HepG2 (cell line): ENCODE data around the gene DOLK. TPM values are rescaled to one million over a fixed set of nuclear protein-coding genes. Genes with fewer than 3 reads are reported as not detected.

Source experiments
- ATAC-seq: fragments of 200-7000 bp; cut with Tn5 transposase; 3 replicates; pipeline ENCODE4 v1.9.1; 2020; ENCODE audit warnings: mild to moderate bottlenecking, moderate library complexity
- BruUV-seq: library from RNA; stranded (reverse); fragments of 400-500 nt; replicated peaks from 2 replicates; lab custom pipeline; 2021; lab: Mats Ljungman, UMichigan
- CTCF ChIA-PET: fragments of 300-600 bp; formaldehyde crosslinking; extraction: SDS; loops from one replicate; lab custom pipeline; 2021; ENCODE audit warnings: low total read pairs, inconsistent platforms, low intra/inter-chr PET ratio; lab: Yijun Ruan, JAX
- POLR2A ChIA-PET: fragments of 350-600 bp; sonication (Branson Sonifier 250); formaldehyde crosslinking; loops from one replicate; lab custom pipeline; 2020; ENCODE audit warnings: antibody characterized with exemption, inconsistent platforms; lab: Yijun Ruan, JAX
- DNase-seq: peaks from one replicate; pipeline ENCODE4 v3.0.0-alpha.2; 2015; ENCODE audit warnings: low spot score
- FAIRE-seq: peaks from 3 replicates; lab custom pipeline; 2011; peaks lifted over from hg19 to GRCh38; lab: Jason Lieb, UNC
- H2AFZ ChIP-seq: one replicate; pipeline ENCODE4 v1.6.1; 2011; ENCODE audit warnings: low read length, inconsistent platforms
- H3K27ac ChIP-seq: fragments of 300-600 bp; 3 replicates; pipeline ENCODE4 v1.8.0; 2011; ENCODE audit warnings: mixed run types, mild to moderate bottlenecking, mixed read lengths, low read length, inconsistent platforms; ENCODE audit not compliant: insufficient read depth; ENCODE audit errors: extremely low read length
- H3K27me3 ChIP-seq, 2 experiments: fragments of 200-600 bp in 1 of 2; 2 replicates in 1 of 2; 3 replicates in 1 of 2; pipeline versions ENCODE4 v1.6.0 to v1.8.0; 2011; ENCODE audit warnings: low read length in 2 of 2, mild to moderate bottlenecking in 2 of 2, moderate library complexity in 2 of 2, inconsistent platforms in 1 of 2; ENCODE audit not compliant: insufficient read depth in 2 of 2, control insufficient read depth in 1 of 2
- H3K36me3 ChIP-seq, 2 experiments: fragments of 200-600 bp in 1 of 2; replicated peaks in 1 of 2; 2 replicates in 1 of 2; 3 replicates in 1 of 2; pipeline versions ENCODE4 v1.5.1 to v1.8.0; 2011; ENCODE audit warnings: low read length in 2 of 2, inconsistent platforms in 1 of 2; ENCODE audit not compliant: insufficient read depth in 2 of 2, control insufficient read depth in 1 of 2
- H3K4me1 ChIP-seq: 2 replicates; pipeline ENCODE4 v1.5.1; 2012; ENCODE audit warnings: low read length, inconsistent platforms; ENCODE audit not compliant: insufficient read depth
- H3K4me2 ChIP-seq: 2 replicates; pipeline ENCODE4 v1.6.0; 2011; ENCODE audit warnings: low read depth, low read length, inconsistent platforms
- H3K4me3 ChIP-seq, 3 experiments: fragments of 200-600 bp in 1 of 3; sonication (generic), shearing (Covaris generic) in 1 of 3; replicated peaks in 1 of 3; 2 replicates each; pipeline ENCODE4 v1.5.1; 2011 to 2016; ENCODE audit warnings: low read length in 3 of 3, inconsistent platforms in 2 of 3, low read depth in 2 of 3, mild to moderate bottlenecking in 2 of 3, control low read depth in 1 of 3, mixed read lengths in 1 of 3; ENCODE audit not compliant: insufficient read depth in 1 of 3
- H3K79me2 ChIP-seq: one replicate; pipeline ENCODE4 v1.6.1; 2011; ENCODE audit warnings: low read length, inconsistent platforms; ENCODE audit not compliant: insufficient read depth
- H3K9ac ChIP-seq: 2 replicates; pipeline ENCODE4 v1.6.0; 2011; ENCODE audit warnings: mild to moderate bottlenecking, low read depth, low read length, inconsistent platforms; ENCODE audit not compliant: insufficient read depth
- H3K9me3 ChIP-seq: 2 replicates; pipeline ENCODE4 v1.5.1; 2012; ENCODE audit warnings: mild to moderate bottlenecking, low read length
- H4K20me1 ChIP-seq: 2 replicates; pipeline ENCODE4 v1.6.0; 2011; ENCODE audit warnings: inconsistent platforms, mild to moderate bottlenecking, low read length, moderate library complexity; ENCODE audit not compliant: insufficient read depth
- BORCS8-MEF2B ChIP-seq: sonication (generic); formaldehyde crosslinking; IDR thresholded peaks from 2 replicates; pipeline ENCODE4 v1.8.0; 2022; ENCODE audit warnings: mild to moderate bottlenecking, missing genetic modification reagents
- DNMT3B ChIP-seq: conservative IDR thresholded peaks from 2 replicates; pipeline ENCODE4 v1.6.1; 2016; ENCODE audit warnings: missing biosample characterization, control low read depth
- ELF3 ChIP-seq: IDR thresholded peaks from 2 replicates; pipeline ENCODE4 v1.6.1; 2016; ENCODE audit warnings: missing genetic modification reagents, missing compliant biosample characterization
- ETV5 ChIP-seq: IDR thresholded peaks from 2 replicates; pipeline ENCODE4 v1.6.1; 2018; ENCODE audit warnings: missing biosample characterization, missing genetic modification reagents, inconsistent platforms, borderline replicate concordance
- HDAC2 ChIP-seq: sonication (generic); formaldehyde crosslinking; IDR thresholded peaks from 2 replicates; pipeline ENCODE4 v1.4.0; 2020; ENCODE audit warnings: missing genetic modification reagents
- LCORL ChIP-seq, 2 experiments: fragments of 450-650 bp in 1 of 2; sonication (generic) in 1 of 2; formaldehyde crosslinking in 1 of 2; IDR thresholded peaks; 2 replicates each; pipeline versions ENCODE4 v1.5.0 to v1.6.1; 2017 to 2020; ENCODE audit warnings: antibody characterized with exemption in 1 of 2, missing genetic modification reagents in 1 of 2
- MIER3 ChIP-seq: IDR thresholded peaks from 2 replicates; pipeline ENCODE4 v1.6.1; 2016; ENCODE audit warnings: missing compliant biosample characterization, borderline replicate concordance
- MXD4 ChIP-seq: IDR thresholded peaks from 2 replicates; pipeline ENCODE4 v1.6.1; 2016; ENCODE audit warnings: mild to moderate bottlenecking, missing biosample characterization, missing genetic modification reagents
- RXRB ChIP-seq: IDR thresholded peaks from 2 replicates; pipeline ENCODE4 v1.6.1; 2016; ENCODE audit warnings: borderline replicate concordance, missing genetic modification reagents, missing compliant biosample characterization
- SETDB1 ChIP-seq: sonication (generic); formaldehyde crosslinking; IDR thresholded peaks from 2 replicates; pipeline ENCODE4 v1.5.1; 2020; ENCODE audit warnings: missing genetic modification reagents, mild to moderate bottlenecking, borderline replicate concordance
- TBX2 ChIP-seq: sonication (generic); formaldehyde crosslinking; IDR thresholded peaks from 2 replicates; pipeline ENCODE4 v1.5.0; 2020; ENCODE audit warnings: missing genetic modification reagents, mild to moderate bottlenecking, borderline replicate concordance
- TFDP1 ChIP-seq: IDR thresholded peaks from 2 replicates; pipeline ENCODE4 v1.6.1; 2016; ENCODE audit warnings: missing compliant biosample characterization, missing genetic modification reagents, borderline replicate concordance
- ZBTB38 ChIP-seq: sonication (generic); formaldehyde crosslinking; IDR thresholded peaks from 2 replicates; pipeline ENCODE4 v1.5.1; 2020; ENCODE audit warnings: mild to moderate bottlenecking, missing genetic modification reagents
- ZBTB7A ChIP-seq: sonication (generic); formaldehyde crosslinking; IDR thresholded peaks from 2 replicates; pipeline ENCODE4 v1.8.0; 2022; ENCODE audit warnings: mild to moderate bottlenecking, missing genetic modification reagents
- ZC3H13 ChIP-seq: sonication (generic); formaldehyde crosslinking; IDR thresholded peaks from 2 replicates; pipeline ENCODE4 v1.8.1; 2023; ENCODE audit warnings: mild to moderate bottlenecking, missing genetic modification reagents, moderate library complexity
- ZNF10 ChIP-seq: sonication (generic); formaldehyde crosslinking; IDR thresholded peaks from 2 replicates; pipeline ENCODE4 v1.4.0; 2020; ENCODE audit warnings: mild to moderate bottlenecking, low read depth, missing genetic modification reagents, borderline replicate concordance
- ZNF615 ChIP-seq: sonication (generic); formaldehyde crosslinking; IDR thresholded peaks from 2 replicates; pipeline ENCODE4 v1.5.0; 2020; ENCODE audit warnings: mild to moderate bottlenecking, missing genetic modification reagents, borderline replicate concordance
- ZNF678 ChIP-seq: sonication (generic); formaldehyde crosslinking; IDR thresholded peaks from 2 replicates; pipeline ENCODE4 v1.4.0; 2020; ENCODE audit warnings: mild to moderate bottlenecking, missing genetic modification reagents
- WGBS: methylation state at CpG from one replicate; pipeline ENCODE4 v1.1.6; 2017; ENCODE audit warnings: low lambda C conversion rate; 5-methylcytosine and 5-hydroxymethylcytosine counted together
- in situ Hi-C: cut with HindIII; loops from 2 replicates; pipeline ENCODE4 v1.10.0; 2017; ENCODE audit warnings: low pct_unique_long_range_greater_than_20kb; ENCODE audit not compliant: extremely low pct_ligation_motif_present
- intact Hi-C: fragments of 100-400 bp; cut with micrococcal nuclease; formaldehyde crosslinking; loops from one replicate; pipeline ENCODE4 v1.10.0; 2022; ENCODE audit not compliant: unreplicated experiment
- polyA plus RNA-seq, 8 experiments: library from polyadenylated mRNA; depleted of rRNA in 3 of 8; stranded (reverse) in 7 of 8; unstranded in 1 of 8; fragments of >200 nt; fragmentation: Illumina TruSeq in 4 of 8; extraction: Trizol in 4 of 8; gene quantifications; 2 replicates each; pipeline versions ENCODE4 v1.2.1 to v1.2.3, GENCODE V29; 2011 to 2016; ENCODE audit warnings: low read depth in 4 of 8, missing spikeins in 1 of 8, mixed read lengths in 1 of 8; ENCODE audit not compliant: insufficient read depth in 1 of 8
- total RNA-seq, 5 experiments: library from RNA; depleted of rRNA; stranded (reverse); fragments of >200 nt; fragmentation: Illumina TruSeq; extraction: Trizol; gene quantifications; 2 replicates each; pipeline ENCODE4 v1.2.3, GENCODE V29; 2016; ENCODE audit warnings: low read depth in 1 of 5
- TF ChIP-seq, protein P1 (sequence below): IDR thresholded peaks from 2 replicates; pipeline ENCODE4 v1.4.0; 2020; ENCODE audit warnings: mild to moderate bottlenecking, missing genetic modification reagents
- TF ChIP-seq, protein P2 (sequence below): sonication (generic); formaldehyde crosslinking; IDR thresholded peaks from 2 replicates; pipeline ENCODE4 v1.4.0; 2020; ENCODE audit warnings: missing genetic modification reagents

Gene DOLK
- total and polyA plus RNA-seq, 2 of the 13 experiments (the other 11 are each of a cell fraction or from before 2014, with no cell fraction given), result 15.4 to 18.7 TPM

DNA sequence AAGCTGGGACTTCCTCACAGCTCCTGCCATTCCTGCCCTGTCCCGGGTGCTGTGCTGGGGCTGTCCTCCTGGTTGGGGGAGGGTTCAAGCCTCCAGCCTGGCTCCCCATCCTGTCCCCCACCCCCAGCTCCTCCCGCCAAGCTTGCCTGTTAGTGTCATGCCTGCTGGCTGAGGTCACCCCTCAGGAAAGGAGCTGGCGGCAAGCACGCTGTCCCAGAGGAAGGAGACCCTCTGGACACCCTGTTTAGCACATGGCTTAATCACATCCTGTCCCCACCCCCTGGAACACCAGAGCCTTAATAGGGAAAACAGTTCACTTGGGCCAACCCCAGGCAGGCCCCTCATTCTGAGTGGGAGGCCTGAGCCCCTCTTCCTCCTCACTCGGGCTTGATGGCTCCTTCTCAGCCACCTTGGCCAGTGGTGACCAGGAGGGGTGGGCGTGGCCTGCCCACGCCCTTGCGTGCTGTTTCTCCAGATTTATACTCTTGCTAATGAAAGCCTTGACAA, 35.8 kb downstream of the DOLK start:
- no peak for FAIRE-seq
- in situ Hi-C loops, result no loop called here
- POLR2A ChIA-PET, result interaction anchor here (0.6 to 2.8 kb wide), 3 partner anchors 11 to 35 kb away, joined by 3 to 14 read pairs (median 3); no protein-coding TSS in a partner anchor
- Histone ChIP-seq H3K9ac (peak overlapping the region; percentile 13; the same call in 1 of the 2 replicates), H3K27ac (peak overlapping the region; percentile 70), H3K4me3 (no peak overlapping the region), H2AFZ (no peak overlapping the region), H3K79me2 (peaks cover 9% of the 10 kb centered on the region), H3K4me2 (peak overlapping the region; percentile 30; the same call in 1 of the 2 replicates), H3K9me3 (no peaks in the 10 kb centered on the region), H3K4me1 (peaks cover 65% of the 10 kb centered on the region), H4K20me1 (no peaks in the 10 kb centered on the region), H3K36me3 (peaks cover 32 to 58% of the 10 kb centered on the region in 2 experiments), H3K27me3 (no peaks in the 10 kb centered on the region)
- ATAC-seq, result peak; percentile 15
- CTCF ChIA-PET, result no interaction called here
- intact Hi-C loops, result no loop called here
- BruUV-seq, result no TSS peak
- DNase-seq, result peak; percentile 80
- WGBS, result 78% methylated on average over 6 of the region's 8 CpGs
- TF ChIP-seq LCORL (IDR thresholded peaks at IDR 0.05) (no peak), LCORL (CRISPR knock-in tag; IDR thresholded peaks at IDR 0.05) (0 out of 2 replicates have a peak, but pooled peaks have one; percentile 58), ETV5 (peak; percentile 91), ZNF615 (CRISPR knock-in tag) (no peak), TFDP1 (CRISPR knock-in tag) (peak; percentile 26; the same call in 1 of the 2 replicates), MXD4 (CRISPR knock-in tag) (0 out of 2 replicates have a peak, but pooled peaks have one; percentile 13), HDAC2 (CRISPR knock-in tag) (peak; percentile 31; the same call in 1 of the 2 replicates), RXRB (CRISPR knock-in tag) (peak; percentile 53; the same call in 1 of the 2 replicates), SETDB1 (CRISPR knock-in tag) (no peak), BORCS8-MEF2B (CRISPR knock-in tag) (no peak), ZC3H13 (CRISPR knock-in tag) (0 out of 2 replicates have a peak, but pooled peaks have one; percentile 35), DNMT3B (CRISPR knock-in tag) (no peak), ZNF678 (no peak), TBX2 (peak; percentile 44; the same call in 1 of the 2 replicates), MIER3 (CRISPR knock-in tag) (no peak), ZBTB38 (CRISPR knock-in tag) (peak; percentile 94), ZBTB7A (CRISPR knock-in tag) (peak; percentile 53; the same call in 1 of the 2 replicates), ZNF10 (no peak), ELF3 (CRISPR knock-in tag) (peak; percentile 45; the same call in 1 of the 2 replicates)
- TF ChIP-seq, protein P1, sequence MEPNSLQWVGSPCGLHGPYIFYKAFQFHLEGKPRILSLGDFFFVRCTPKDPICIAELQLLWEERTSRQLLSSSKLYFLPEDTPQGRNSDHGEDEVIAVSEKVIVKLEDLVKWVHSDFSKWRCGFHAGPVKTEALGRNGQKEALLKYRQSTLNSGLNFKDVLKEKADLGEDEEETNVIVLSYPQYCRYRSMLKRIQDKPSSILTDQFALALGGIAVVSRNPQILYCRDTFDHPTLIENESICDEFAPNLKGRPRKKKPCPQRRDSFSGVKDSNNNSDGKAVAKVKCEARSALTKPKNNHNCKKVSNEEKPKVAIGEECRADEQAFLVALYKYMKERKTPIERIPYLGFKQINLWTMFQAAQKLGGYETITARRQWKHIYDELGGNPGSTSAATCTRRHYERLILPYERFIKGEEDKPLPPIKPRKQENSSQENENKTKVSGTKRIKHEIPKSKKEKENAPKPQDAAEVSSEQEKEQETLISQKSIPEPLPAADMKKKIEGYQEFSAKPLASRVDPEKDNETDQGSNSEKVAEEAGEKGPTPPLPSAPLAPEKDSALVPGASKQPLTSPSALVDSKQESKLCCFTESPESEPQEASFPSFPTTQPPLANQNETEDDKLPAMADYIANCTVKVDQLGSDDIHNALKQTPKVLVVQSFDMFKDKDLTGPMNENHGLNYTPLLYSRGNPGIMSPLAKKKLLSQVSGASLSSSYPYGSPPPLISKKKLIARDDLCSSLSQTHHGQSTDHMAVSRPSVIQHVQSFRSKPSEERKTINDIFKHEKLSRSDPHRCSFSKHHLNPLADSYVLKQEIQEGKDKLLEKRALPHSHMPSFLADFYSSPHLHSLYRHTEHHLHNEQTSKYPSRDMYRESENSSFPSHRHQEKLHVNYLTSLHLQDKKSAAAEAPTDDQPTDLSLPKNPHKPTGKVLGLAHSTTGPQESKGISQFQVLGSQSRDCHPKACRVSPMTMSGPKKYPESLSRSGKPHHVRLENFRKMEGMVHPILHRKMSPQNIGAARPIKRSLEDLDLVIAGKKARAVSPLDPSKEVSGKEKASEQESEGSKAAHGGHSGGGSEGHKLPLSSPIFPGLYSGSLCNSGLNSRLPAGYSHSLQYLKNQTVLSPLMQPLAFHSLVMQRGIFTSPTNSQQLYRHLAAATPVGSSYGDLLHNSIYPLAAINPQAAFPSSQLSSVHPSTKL (CRISPR knock-in tag), result peak; percentile 47; the same call in 1 of the 2 replicates
- TF ChIP-seq, protein P2, sequence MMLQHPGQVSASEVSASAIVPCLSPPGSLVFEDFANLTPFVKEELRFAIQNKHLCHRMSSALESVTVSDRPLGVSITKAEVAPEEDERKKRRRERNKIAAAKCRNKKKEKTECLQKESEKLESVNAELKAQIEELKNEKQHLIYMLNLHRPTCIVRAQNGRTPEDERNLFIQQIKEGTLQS, result peak; percentile 85
